Adrenal gland (tissue), 12 donors: ENCODE data around the gene IRF2BP2. TPM values are rescaled to one million over a fixed set of nuclear protein-coding genes. Genes with fewer than 3 reads are reported as not detected.

ENCODE experiments used
- DNase-seq, 7 donors: peaks; one replicate each; pipeline ENCODE4 v3.0.0-alpha.2; 2019 to 2020
- H3K27ac ChIP-seq, 5 donors: fragments of 200-600 bp; sonication (generic) in 4 of 5; 1 replicate in 3 of 5; 2 replicates in 2 of 5; pipeline versions ENCODE4 v1.5.1 to v1.8.0; 2016 to 2020; ENCODE audit warnings: mild to moderate bottlenecking in 1 of 5
- H3K27me3 ChIP-seq: fragments of 200-600 bp; 2 replicates; pipeline ENCODE4 v1.8.0; 2021
- H3K36me3 ChIP-seq, 2 donors: fragments of 200-600 bp; replicated peaks in 1 of 2; 1 replicate in 1 of 2; 2 replicates in 1 of 2; pipeline versions ENCODE4 v1.5.1 to v1.8.0; 2018 to 2022
- H3K4me1 ChIP-seq, 2 donors: fragments of 200-600 bp; replicated peaks in 1 of 2; 1 replicate in 1 of 2; 2 replicates in 1 of 2; pipeline versions ENCODE4 v1.5.1 to v1.8.0; 2018 to 2021
- H3K4me3 ChIP-seq, 4 donors: fragments of 200-600 bp; sonication (generic) in 3 of 4; one replicate each; pipeline ENCODE4 v1.5.1; 2016 to 2018
- H3K9me3 ChIP-seq, 3 donors: fragments of 200-600 bp; sonication (generic) in 1 of 3; replicated peaks in 1 of 3; 1 replicate in 2 of 3; 2 replicates in 1 of 3; pipeline versions ENCODE4 v1.5.1 to v1.8.0; 2016 to 2021
- CTCF ChIP-seq, 6 experiments: fragments of 450-650 bp in 4 of 6; fragments of 200-600 bp in 2 of 6; sonication (generic) in 1 of 6; IDR thresholded peaks; 1 replicate in 5 of 6; 2 replicates in 1 of 6; pipeline versions ENCODE4 v1.5.1 to v1.8.0; 2016 to 2021; ENCODE audit warnings: antibody characterized with exemption in 6 of 6, mild to moderate bottlenecking in 2 of 6, moderate library complexity in 1 of 6
- POLR2A ChIP-seq, 2 donors: fragments of 450-650 bp; IDR thresholded peaks; one replicate each; pipeline ENCODE4 v1.6.1; 2017; ENCODE audit warnings: antibody characterized with exemption in 2 of 2, mild to moderate bottlenecking in 2 of 2, moderate library complexity in 1 of 2
- WGBS, 4 donors: extraction: QIAGEN DNeasy Blood & Tissue Kit in 2 of 4; methylation state at CpG; one replicate each; pipeline versions ENCODE4 v1.1.5 to v1.1.7; 2013 to 2017; 5-methylcytosine and 5-hydroxymethylcytosine counted together
- intact Hi-C, 2 donors: fragments of 100-400 bp; cut with DNase I; formaldehyde crosslinking; loops; one replicate each; pipeline versions ENCODE4 v1.14.1 to v1.15.0; 2022 to 2023
- polyA plus RNA-seq, 3 donors: library from polyadenylated mRNA; stranded (reverse); fragments of 200-250 nt in 2 of 3; fragments of 350-450 nt in 1 of 3; fragmentation: Illumina TruSeq in 1 of 3; extraction: RNeasy Lipid Tissue Mini Kit (QIAGEN cat#74804) in 1 of 3; gene quantifications; one replicate each; pipeline ENCODE4 v1.2.3, GENCODE V29; 2013 to 2014
- total RNA-seq, 9 donors: library from RNA; depleted of rRNA in 4 of 9; stranded (reverse); fragments of >200 nt in 4 of 9; fragments of 120-200 nt in 1 of 9; fragmentation: NEBNext Ultra II Directional in 1 of 9; extraction: Animal tissue kit (Norgen Biotek cat#: 25700) in 1 of 9; gene quantifications; one replicate each; pipeline versions ENCODE4 v1.1.0 to v1.2.4, GENCODE V29; 2013 to 2023
- donor health status: healthy with polysubstance abuse.
- donor health status: Bipolar disorder and iron deficiency.
- donor health status: DM: yes; HTN: yes; CAD: no.
- donor health status: DM: no; HTN: no; CAD: no.
- donor health status: DM: no; HTN: no; CAD: no.
- donor health status: DM: yes; HTN: yes; CAD: no.

IRF2BP2 gene
- total and polyA plus RNA-seq, 12 donors = 37.5 to 182 (median 84.4) TPM

GRCh38 chr1:234608025-234608910, 1.7 kb downstream of the IRF2BP2 start:
- intact Hi-C loops = loop anchor here in 1 of 2 donors (5.0 to 10.0 kb wide), 2 partner anchors 377 to 469 kb away; no protein-coding TSS in a partner anchor
- peaks cover 0 to 34% of the 10 kb centered on the region in 2 donors for H3K36me3 ChIP-seq
- H3K4me1 ChIP-seq = peaks cover 44 to 59% of the 10 kb centered on the region in 2 donors

GRCh38 chr1:234607109-234608024, 2.6 kb downstream of the IRF2BP2 start:
- H3K27me3 ChIP-seq = no peaks in the 10 kb centered on the region

More at GRCh38 chr1:234608025-234608910, 1.7 kb downstream of the IRF2BP2 start:
- WGBS, 4 donors = 0 to 1% (median 0%) methylated on average over 19 to 68 of the region's 68 CpGs
- peak overlapping the region; percentile 92 to 100 (median 100) for H3K27ac ChIP-seq
- H3K27me3 ChIP-seq = no peaks in the 10 kb centered on the region
- peak in 4 of 6 experiments; percentile 19 to 28 (median 24) for TF ChIP-seq CTCF (IDR thresholded peaks at IDR 0.05)
- TF ChIP-seq POLR2A (IDR thresholded peaks at IDR 0.05) = peak; percentile 27 to 93
- peak overlapping the region; percentile 59 to 93 (median 77) for H3K4me3 ChIP-seq
- no peaks in the 10 kb centered on the region for H3K9me3 ChIP-seq
- DNase-seq = peak; percentile 81 to 95 (median 91)

GRCh38 chr1:234606784-234607108, 3.2 kb downstream of the IRF2BP2 start:
- 1 to 4% (median 2%) methylated on average over 4 of the region's 4 CpGs for WGBS, 4 donors
- Histone ChIP-seq H3K4me3 (peak overlapping the region in 3 of 4 donors; percentile 5 to 93 (median 71)), H3K27ac (peak overlapping the region; percentile 92 to 100 (median 100)), H3K36me3 (peaks cover 0 to 38% of the 10 kb centered on the region in 2 donors), H3K9me3 (no peaks in the 10 kb centered on the region), H3K4me1 (peaks cover 46 to 61% of the 10 kb centered on the region in 2 donors), H3K27me3 (no peaks in the 10 kb centered on the region)
- no peak for DNase-seq
- intact Hi-C loops = loop anchor here in 1 of 2 donors (5.0 to 10.0 kb wide), 2 partner anchors 378 to 471 kb away; no protein-coding TSS in a partner anchor
- TF ChIP-seq CTCF (IDR thresholded peaks at IDR 0.05) = no peak

More at GRCh38 chr1:234607109-234608024, 2.6 kb downstream of the IRF2BP2 start:
- TF ChIP-seq POLR2A (IDR thresholded peaks at IDR 0.05) (peak in 1 of 2 donors; percentile 2), CTCF (IDR thresholded peaks at IDR 0.05) (peak in 2 of 6 experiments; percentile 21 to 31)
- peaks cover 0 to 38% of the 10 kb centered on the region in 2 donors for H3K36me3 ChIP-seq
- H3K4me1 ChIP-seq = peaks cover 46 to 61% of the 10 kb centered on the region in 2 donors
- DNase-seq = peak in 6 of 7 donors; percentile 51 to 77 (median 57)
- no peaks in the 10 kb centered on the region for H3K9me3 ChIP-seq
- intact Hi-C loops = loop anchor here in 1 of 2 donors (5.0 to 10.0 kb wide), 2 partner anchors 377 to 470 kb away; no protein-coding TSS in a partner anchor
- WGBS, 4 donors = 2 to 5% (median 4%) methylated on average over 17 to 22 of the region's 22 CpGs
- H3K27ac ChIP-seq = peak overlapping the region; percentile 92 to 100 (median 100)
- H3K4me3 ChIP-seq = peak overlapping the region; percentile 10 to 93 (median 77)
